HG03108 (cell line): ENCODE results near the gene MAGOHB.
"Not testable (repeated sequence)": the region's sequence is repeated elsewhere in the genome, so short reads cannot be mapped to it uniquely, and the experiment has no call there.

Experiments
- ATAC-seq: cut with Tn5 transposase; IDR thresholded peaks from one replicate; pipeline ENCODE4 v1.9.1; 2021; ENCODE audit warnings: moderate library complexity; ENCODE audit not compliant: unreplicated experiment

Gene MAGOHB

GRCh38 chr12:10612984-10613348 is 443 bp downstream of the MAGOHB start:
- ATAC-seq = peak; percentile 4

- ATAC-seq = no peak
Observed at GRCh38 chr12:10612110-10612509, 1.3 kb downstream of the MAGOHB start.

GRCh38 chr12:10611258-10611657 is 2.2 kb downstream of the MAGOHB start:
- ATAC-seq = not testable (repeated sequence)

GRCh38 chr12:10610188-10610587 is 3.2 kb downstream of the MAGOHB start:
- ATAC-seq = no peak

GRCh38 chr12:10607885-10608458 is 5.4 kb downstream of the MAGOHB start:
- ATAC-seq = no peak

GRCh38 chr12:10601860-10602259 is 11.5 kb downstream of the MAGOHB start:
- ATAC-seq = no peak

GRCh38 chr12:10600988-10601387 is 12.4 kb downstream of the MAGOHB start:
- ATAC-seq = no peak

- no peak for ATAC-seq
Observed at GRCh38 chr12:10595881-10596280, 17.5 kb downstream of the MAGOHB start.

GRCh38 chr12:10590966-10591365 is 22.4 kb downstream of the MAGOHB start:
- no peak for ATAC-seq

- no peak for ATAC-seq
Observed at GRCh38 chr12:10584415-10584814, 29.0 kb downstream of the MAGOHB start.

GRCh38 chr12:10582704-10583103 is 30.7 kb downstream of the MAGOHB start:
- no peak for ATAC-seq

- ATAC-seq = not testable (repeated sequence)
Observed at GRCh38 chr12:10582133-10582532, 31.3 kb downstream of the MAGOHB start.

GRCh38 chr12:10574307-10574706 is 39.1 kb downstream of the MAGOHB start:
- ATAC-seq = no peak

- not testable (repeated sequence) for ATAC-seq
Observed at GRCh38 chr12:10572021-10572490, 41.4 kb downstream of the MAGOHB start.

- no peak for ATAC-seq
Observed at GRCh38 chr12:10571141-10571540, 42.3 kb downstream of the MAGOHB start.

GRCh38 chr12:10567813-10568212 is 45.6 kb downstream of the MAGOHB start:
- ATAC-seq = no peak

GRCh38 chr12:10563966-10564365 is 49.4 kb downstream of the MAGOHB start:
- ATAC-seq = no peak

- ATAC-seq = no peak
Observed at GRCh38 chr12:10563002-10563401, 50.4 kb downstream of the MAGOHB start.

- no peak for ATAC-seq
Observed at GRCh38 chr12:10562306-10562933, 51.0 kb downstream of the MAGOHB start.

- no peak for ATAC-seq
Observed at GRCh38 chr12:10559244-10559643, 54.2 kb downstream of the MAGOHB start.

GRCh38 chr12:10558789-10559188 is 54.6 kb downstream of the MAGOHB start:
- no peak for ATAC-seq

- no peak for ATAC-seq
Observed at GRCh38 chr12:10558301-10558700, 55.1 kb downstream of the MAGOHB start.

- ATAC-seq = no peak
Observed at GRCh38 chr12:10557766-10558165, 55.6 kb downstream of the MAGOHB start.
